ENCODE data around the gene SLAMF6. TPM values are rescaled to one million over a fixed set of nuclear protein-coding genes. Genes with fewer than 3 reads are reported as not detected.
"Not testable (repeated sequence)": the region's sequence is repeated elsewhere in the genome, so short reads cannot be mapped to it uniquely, and the experiment has no call there.

SLAMF6 gene
- total and polyA plus RNA-seq, 11 donors: 0.09 to 3.8 (median 0.30) TPM

- ATAC-seq: no peak
- Histone ChIP-seq H3K27ac (peak overlapping the region in 1 of 12 donors; percentile 81), H3K36me3 (peaks cover 0 to 20% (median 0%) of the 10 kb centered on the region in 9 donors), H3K4me1 (peaks cover 0 to 51% (median 0%) of the 10 kb centered on the region in 12 donors), H3K4me3 (no peak overlapping the region), H3K27me3 (peaks cover 0 to 16% (median 0%) of the 10 kb centered on the region in 9 donors), H3K9me3 (peaks cover 0 to 21% (median 2%) of the 10 kb centered on the region in 12 donors)
- DNase-seq: no peak
- intact Hi-C loops (cut with DNase I): no loop called here
- no peak for TF ChIP-seq POLR2A (IDR thresholded peaks at IDR 0.05)
- no peak for TF ChIP-seq CTCF (IDR thresholded peaks at IDR 0.05)
Observed at GRCh38 chr1:160560806-160561205, 37.8 kb upstream of the SLAMF6 start.

GRCh38 chr1:160560045-160560705 lies 37.1 kb upstream of the SLAMF6 start:
- DNase-seq (no peak), ATAC-seq (no peak)
- H3K27ac ChIP-seq: peak overlapping the region in 1 of 12 donors; percentile 81
- no peak for TF ChIP-seq POLR2A (IDR thresholded peaks at IDR 0.05)
- TF ChIP-seq CTCF (IDR thresholded peaks at IDR 0.05): no peak
- H3K4me3 ChIP-seq: peak overlapping the region in 1 of 12 donors; percentile 18
- peaks cover 0 to 16% (median 0%) of the 10 kb centered on the region in 9 donors for H3K27me3 ChIP-seq
- peaks cover 0 to 45% (median 0%) of the 10 kb centered on the region in 12 donors for H3K4me1 ChIP-seq
- peaks cover 0 to 21% (median 2%) of the 10 kb centered on the region in 12 donors for H3K9me3 ChIP-seq
- intact Hi-C loops (cut with DNase I): no loop called here
- H3K36me3 ChIP-seq: peaks cover 0 to 20% (median 0%) of the 10 kb centered on the region in 9 donors
- WGBS, 4 donors: 74 to 83% (median 79%) methylated on average over 4 of the region's 4 CpGs

GRCh38 chr1:160559437-160559836 lies 36.4 kb upstream of the SLAMF6 start:
- intact Hi-C loops (cut with DNase I); DNase-seq; ATAC-seq: not testable (repeated sequence)
- H3K27me3 ChIP-seq: peaks cover 0 to 16% (median 0%) of the 10 kb centered on the region in 9 donors
- 60 to 93% (median 87%) methylated on average over 3 of the region's 3 CpGs for WGBS, 4 donors
- peaks cover 0 to 14% (median 0%) of the 10 kb centered on the region in 9 donors for H3K36me3 ChIP-seq
- peaks cover 0 to 21% (median 2%) of the 10 kb centered on the region in 12 donors for H3K9me3 ChIP-seq
- peak overlapping the region in 1 of 12 donors; percentile 18 for H3K4me3 ChIP-seq
- H3K27ac ChIP-seq: peak overlapping the region in 1 of 12 donors; percentile 81
- peaks cover 0 to 37% (median 0%) of the 10 kb centered on the region in 12 donors for H3K4me1 ChIP-seq

GRCh38 chr1:160558660-160559380 lies 35.8 kb upstream of the SLAMF6 start:
- Histone ChIP-seq H3K4me3 (peak overlapping the region in 1 of 12 donors; percentile 18), H3K27ac (peak overlapping the region in 1 of 12 donors; percentile 81), H3K27me3 (peaks cover 0 to 16% (median 0%) of the 10 kb centered on the region in 9 donors), H3K4me1 (peaks cover 0 to 32% (median 0%) of the 10 kb centered on the region in 12 donors), H3K36me3 (peaks cover 0 to 10% (median 0%) of the 10 kb centered on the region in 9 donors), H3K9me3 (peaks cover 0 to 18% (median 2%) of the 10 kb centered on the region in 12 donors)
- TF ChIP-seq POLR2A (IDR thresholded peaks at IDR 0.05): no peak
- TF ChIP-seq CTCF (IDR thresholded peaks at IDR 0.05): no peak
- 72 to 75% (median 74%) methylated on average over 4 of the region's 4 CpGs for WGBS, 4 donors
- DNase-seq: no peak
- ATAC-seq: no peak
- intact Hi-C loops (cut with DNase I): no loop called here
